H1 (cell line): ENCODE data around the gene PTGIS. TPM values are rescaled to one million over a fixed set of nuclear protein-coding genes. Genes with fewer than 3 reads are reported as not detected.
A peak's percentile ranks its signal among the peaks of the same experiment; 100 is the strongest.

Experiments
- CTCF ChIA-PET: fragments of 300-600 bp; sonication (Branson Sonifier 250); formaldehyde crosslinking; loops from one replicate; lab custom pipeline; 2021; ENCODE audit not compliant: partially characterized antibody; lab: Charles Lee
- POLR2A ChIA-PET: fragments of 300-600 bp; sonication (Branson Sonifier 250); formaldehyde crosslinking; loops from one replicate; lab custom pipeline; 2021; ENCODE audit warnings: inconsistent platforms; ENCODE audit not compliant: partially characterized antibody; lab: Charles Lee
- DNase-seq, 2 experiments: peaks; one replicate each; pipeline versions ENCODE4 v3.0.0 to v3.0.0-alpha.2; 2010 to 2022; ENCODE audit warnings: low spot score in 2 of 2, low read depth in 1 of 2, mixed read lengths in 1 of 2
- FAIRE-seq: peaks from 2 replicates; lab custom pipeline; 2011; peaks lifted over from hg19 to GRCh38; lab: Jason Lieb, UNC
- H2AFZ ChIP-seq: 2 replicates; pipeline ENCODE4 v1.8.1; 2012; ENCODE audit warnings: low read length, inconsistent platforms
- H2AK5ac ChIP-seq: 2 replicates; pipeline ENCODE4 v1.6.1; 2013; ENCODE audit warnings: low read depth, low read length
- H2BK120ac ChIP-seq: replicated peaks from 2 replicates; pipeline ENCODE3; 2013; ENCODE audit warnings: low read depth, low read length, inconsistent platforms
- H2BK12ac ChIP-seq: 2 replicates; pipeline ENCODE4 v1.6.1; 2013; ENCODE audit warnings: low read depth, low read length
- H2BK15ac ChIP-seq: 2 replicates; pipeline ENCODE4 v1.6.1; 2013; ENCODE audit warnings: low read length
- H2BK20ac ChIP-seq: 2 replicates; pipeline ENCODE4 v1.6.1; 2013; ENCODE audit warnings: low read length
- H2BK5ac ChIP-seq: 2 replicates; pipeline ENCODE4 v1.6.1; 2013; ENCODE audit warnings: low read depth, low read length
- H3K14ac ChIP-seq: 2 replicates; pipeline ENCODE4 v1.6.1; 2013; ENCODE audit warnings: inconsistent platforms; ENCODE audit not compliant: insufficient read length
- H3K18ac ChIP-seq: 2 replicates; pipeline ENCODE4 v1.6.1; 2013; ENCODE audit warnings: low read length; ENCODE audit errors: extremely low read depth
- H3K23ac ChIP-seq: 2 replicates; pipeline ENCODE4 v1.6.1; 2013; ENCODE audit warnings: inconsistent platforms; ENCODE audit not compliant: insufficient read length
- H3K23me2 ChIP-seq: 2 replicates; pipeline ENCODE4 v1.6.1; 2013; ENCODE audit warnings: low read depth, low read length
- H3K27ac ChIP-seq: 2 replicates; pipeline ENCODE4 v1.6.1; 2011; ENCODE audit warnings: low read depth, low read length, inconsistent platforms
- H3K27me3 ChIP-seq, 4 experiments: replicated peaks in 1 of 4; 1 replicate in 1 of 4; 2 replicates in 3 of 4; pipeline versions ENCODE4 v1.6.1 to v1.8.1; 2011 to 2013; ENCODE audit warnings: low read length in 3 of 4, mild to moderate bottlenecking in 3 of 4, inconsistent platforms in 2 of 4, mixed read lengths in 2 of 4, moderate library complexity in 1 of 4; ENCODE audit not compliant: control insufficient read depth in 3 of 4, insufficient read depth in 3 of 4; ENCODE audit errors: extremely low read depth in 1 of 4
- H3K36me3 ChIP-seq, 4 experiments: 2 replicates each; pipeline versions ENCODE4 v1.6.1 to v1.8.1; 2011 to 2013; ENCODE audit warnings: mild to moderate bottlenecking in 4 of 4, low read length in 3 of 4, moderate library complexity in 2 of 4, control low read depth in 1 of 4, inconsistent platforms in 1 of 4; ENCODE audit not compliant: insufficient read depth in 4 of 4, control insufficient read depth in 2 of 4
- H3K4ac ChIP-seq: replicated peaks from 2 replicates; pipeline ENCODE3; 2013; ENCODE audit warnings: low read length, low read depth, mixed read lengths, inconsistent platforms; ENCODE audit not compliant: insufficient read length
- H3K4me1 ChIP-seq, 4 experiments: replicated peaks in 1 of 4; 1 replicate in 1 of 4; 2 replicates in 3 of 4; pipeline versions ENCODE4 v1.6.1 to v1.8.1; 2011 to 2013; ENCODE audit warnings: low read length in 3 of 4, inconsistent platforms in 2 of 4, mixed read lengths in 1 of 4; ENCODE audit not compliant: insufficient read depth in 4 of 4, control insufficient read depth in 3 of 4
- H3K4me2 ChIP-seq, 2 experiments: 2 replicates each; pipeline versions ENCODE4 v1.6.1 to v1.8.1; 2011 to 2013; ENCODE audit warnings: low read depth in 2 of 2, low read length in 2 of 2, control low read depth in 1 of 2, inconsistent platforms in 1 of 2, mild to moderate bottlenecking in 1 of 2; ENCODE audit not compliant: insufficient read depth in 1 of 2
- H3K4me3 ChIP-seq, 4 experiments: fragments of 200-600, 300-600 bp in 1 of 4; sonication (generic), shearing (Covaris generic), sonication (Bioruptor Twin) in 1 of 4; 2 replicates each; pipeline versions ENCODE4 v1.5.1 to v1.8.1; 2011 to 2016; ENCODE audit warnings: low read length in 4 of 4, low read depth in 3 of 4, control low read depth in 2 of 4, inconsistent platforms in 2 of 4, mild to moderate bottlenecking in 2 of 4, mixed read lengths in 1 of 4, moderate library complexity in 1 of 4; ENCODE audit not compliant: insufficient read depth in 2 of 4; ENCODE audit errors: extremely low read depth in 1 of 4
- H3K56ac ChIP-seq: replicated peaks from 2 replicates; pipeline ENCODE3; 2013; ENCODE audit warnings: low read depth, mild to moderate bottlenecking, mixed read lengths, low read length, inconsistent platforms; ENCODE audit not compliant: insufficient read length
- H3K79me1 ChIP-seq: 2 replicates; pipeline ENCODE4 v1.6.1; 2013; ENCODE audit warnings: low read depth, low read length, control low read depth
- H3K79me2 ChIP-seq, 2 experiments: 2 replicates each; pipeline versions ENCODE4 v1.6.1 to v1.8.1; 2012 to 2013; ENCODE audit warnings: low read length in 2 of 2, mild to moderate bottlenecking in 2 of 2, inconsistent platforms in 1 of 2; ENCODE audit not compliant: insufficient read depth in 2 of 2, control insufficient read depth in 1 of 2
- H3K9ac ChIP-seq, 4 experiments: replicated peaks in 1 of 4; 1 replicate in 1 of 4; 2 replicates in 3 of 4; pipeline versions ENCODE4 v1.6.1 to v1.8.1; 2011 to 2013; ENCODE audit warnings: low read depth in 3 of 4, low read length in 3 of 4, control low read depth in 2 of 4, mild to moderate bottlenecking in 2 of 4, moderate library complexity in 2 of 4, inconsistent platforms in 1 of 4; ENCODE audit errors: extremely low read depth in 1 of 4
- H3K9me3 ChIP-seq, 2 experiments: 2 replicates each; pipeline versions ENCODE4 v1.6.1 to v1.8.1; 2012 to 2013; ENCODE audit warnings: mild to moderate bottlenecking in 2 of 2, moderate library complexity in 2 of 2, control low read depth in 1 of 2, inconsistent platforms in 1 of 2, low read depth in 1 of 2, low read length in 1 of 2, mixed read lengths in 1 of 2; ENCODE audit not compliant: insufficient read depth in 2 of 2
- H4K20me1 ChIP-seq, 2 experiments: replicated peaks in 1 of 2; 2 replicates each; pipeline versions ENCODE3 to v1.8.1; 2011 to 2013; ENCODE audit warnings: inconsistent platforms in 2 of 2, low read length in 2 of 2, mild to moderate bottlenecking in 1 of 2; ENCODE audit not compliant: insufficient read depth in 2 of 2, control insufficient read depth in 1 of 2
- H4K5ac ChIP-seq: 2 replicates; pipeline ENCODE4 v1.6.1; 2013; ENCODE audit warnings: low read length, low read depth, mixed read lengths, inconsistent platforms; ENCODE audit not compliant: insufficient read length
- H4K8ac ChIP-seq: 2 replicates; pipeline ENCODE4 v1.8.0; 2013; ENCODE audit warnings: mild to moderate bottlenecking, moderate library complexity, low read length, inconsistent platforms; ENCODE audit not compliant: insufficient read depth; ENCODE audit errors: extremely low read depth
- H4K91ac ChIP-seq: replicated peaks from 2 replicates; pipeline ENCODE3; 2013; ENCODE audit warnings: low read length, mixed read lengths, inconsistent platforms; ENCODE audit not compliant: insufficient read length
- CREB1 ChIP-seq: IDR thresholded peaks from 2 replicates; pipeline ENCODE4 v1.6.1; 2012; ENCODE audit warnings: inconsistent platforms
- CTBP2 ChIP-seq: IDR thresholded peaks from 2 replicates; pipeline ENCODE4 v1.7.0; 2011; ENCODE audit warnings: borderline replicate concordance, mild to moderate bottlenecking, moderate library complexity, mixed read lengths, low read length; ENCODE audit not compliant: insufficient read depth, insufficient read length
- GABPA ChIP-seq: IDR thresholded peaks from 2 replicates; pipeline ENCODE4 v1.6.1; 2011; ENCODE audit warnings: mild to moderate bottlenecking, low read length, moderate library complexity, borderline replicate concordance; ENCODE audit not compliant: insufficient read depth
- GTF2F1 ChIP-seq: IDR thresholded peaks from 2 replicates; pipeline ENCODE4 v1.6.1; 2012; ENCODE audit warnings: low read depth, low read length, improper control_type of control experiment, borderline replicate concordance
- JUND ChIP-seq: IDR thresholded peaks from 2 replicates; pipeline ENCODE4 v1.6.1; 2011; ENCODE audit warnings: mild to moderate bottlenecking, improper control_type of control experiment, low read length
- POLR2AphosphoS5 ChIP-seq: IDR thresholded peaks from 2 replicates; pipeline ENCODE4 v1.6.1; 2011; ENCODE audit warnings: low read depth, low read length
- RBBP5 ChIP-seq: IDR thresholded peaks from 2 replicates; pipeline ENCODE4 v1.7.1; 2012; ENCODE audit warnings: low read depth, mild to moderate bottlenecking, inconsistent platforms, low read length, moderate library complexity, borderline replicate concordance
- SRF ChIP-seq: IDR thresholded peaks from 2 replicates; pipeline ENCODE4 v1.6.1; 2011; ENCODE audit warnings: mild to moderate bottlenecking, low read depth, low read length, moderate library complexity
- WGBS, 2 experiments: shearing (Covaris generic) in 1 of 2; methylation state at CpG; one replicate each; pipeline versions ENCODE4 v1.1.6 to v1.1.7; 2013 to 2015; ENCODE audit warnings: low lambda C conversion rate in 2 of 2, mixed read lengths in 2 of 2, inconsistent platforms in 1 of 2, low coverage in 1 of 2, missing lambda C conversion rate in 1 of 2; ENCODE audit not compliant: insufficient replicate concordance in 2 of 2, insufficient coverage in 1 of 2, insufficient read length in 1 of 2; ENCODE audit errors: extremely low coverage in 1 of 2, missing lambda C conversion rate in 1 of 2; 5-methylcytosine and 5-hydroxymethylcytosine counted together
- polyA plus RNA-seq, 7 experiments: library from polyadenylated mRNA; depleted of rRNA in 3 of 7; stranded (reverse) in 5 of 7; unstranded in 2 of 7; fragments of >200 nt in 5 of 7; fragments of 200-250 nt in 2 of 7; gene quantifications; 1 replicate in 5 of 7; 2 replicates in 1 of 7; 4 replicates in 1 of 7; pipeline versions ENCODE4 v1.2.1 to v1.2.3, GENCODE V29; 2011 to 2013; ENCODE audit warnings: missing spikeins in 2 of 7, mixed read lengths in 2 of 7
- total RNA-seq: library from RNA; stranded (reverse); fragmentation: NEBNext Ultra II Directional; extraction: Animal tissue kit (Norgen Biotek cat#: 25700); gene quantifications from 2 replicates; pipeline ENCODE4 v1.2.1, GENCODE V29; 2021
- TF ChIP-seq, protein P1 (sequence below): IDR thresholded peaks from 2 replicates; pipeline ENCODE4 v1.6.1; 2011; ENCODE audit warnings: low read depth, mild to moderate bottlenecking, low read length; ENCODE audit not compliant: insufficient read depth

PTGIS gene
- total and polyA plus RNA-seq, 2 of the 8 experiments (the other 6 are each of a cell fraction or from before 2014, with no cell fraction given), result 29.9 to 35.5 TPM

DNA sequence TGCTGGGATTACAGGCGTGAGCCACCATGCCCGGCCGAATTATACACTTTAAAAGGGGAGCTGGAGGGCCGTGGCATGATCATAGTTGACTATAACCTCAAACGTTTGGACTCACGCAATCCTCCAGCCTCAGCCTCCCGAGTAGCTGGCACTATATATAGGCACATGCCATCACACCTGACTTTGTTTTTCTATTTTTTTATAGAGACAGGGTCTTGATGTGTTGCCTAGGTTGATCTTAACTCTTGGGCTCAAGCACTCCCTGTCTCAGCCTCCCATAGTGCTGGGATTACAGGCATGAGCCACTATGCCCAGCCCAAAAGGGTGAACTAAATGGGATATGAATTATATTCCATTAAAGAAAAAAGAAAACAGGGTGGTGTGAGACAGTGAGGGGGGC, 7.8 kb downstream of the PTGIS start:
- H3K23ac ChIP-seq, result no peak overlapping the region
- no peak for TF ChIP-seq JUND
- no peak for TF ChIP-seq CREB1
- no peak for TF ChIP-seq GTF2F1
- TF ChIP-seq CTBP2, result no peak
- TF ChIP-seq SRF, result no peak
- no peak for TF ChIP-seq POLR2AphosphoS5
- TF ChIP-seq GABPA, result no peak
- no peak for TF ChIP-seq RBBP5
- TF ChIP-seq, protein P1, sequence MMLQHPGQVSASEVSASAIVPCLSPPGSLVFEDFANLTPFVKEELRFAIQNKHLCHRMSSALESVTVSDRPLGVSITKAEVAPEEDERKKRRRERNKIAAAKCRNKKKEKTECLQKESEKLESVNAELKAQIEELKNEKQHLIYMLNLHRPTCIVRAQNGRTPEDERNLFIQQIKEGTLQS, result no peak
- 0 out of 2 replicates have a peak, but pooled peaks cover 3% of the 10 kb centered on the region for H3K79me1 ChIP-seq
- no peak overlapping the region for H3K56ac ChIP-seq
- no peak overlapping the region for H3K18ac ChIP-seq
- H3K23me2 ChIP-seq, result no peaks in the 10 kb centered on the region
- H3K9me3 ChIP-seq, result peaks cover 3 to 8% of the 10 kb centered on the region in 2 experiments; a peak in 3 of 4 replicates
- no peak overlapping the region for H2AK5ac ChIP-seq
- H3K9ac ChIP-seq, result no peak overlapping the region
- 0 out of 2 replicates have a peak overlapping the region, but pooled peaks have one; percentile 55 for H2BK5ac ChIP-seq
- no peak overlapping the region for H4K8ac ChIP-seq
- no peak overlapping the region for H3K4me2 ChIP-seq
- H2BK120ac ChIP-seq, result no peak overlapping the region
- no peak overlapping the region for H2AFZ ChIP-seq
- no peak overlapping the region for H3K4ac ChIP-seq
- no peaks in the 10 kb centered on the region for H4K20me1 ChIP-seq
- no peak overlapping the region for H4K5ac ChIP-seq
- H3K79me2 ChIP-seq, result peaks cover 0 to 20% of the 10 kb centered on the region in 2 experiments; a peak in 1 of 4 replicates
- no peak overlapping the region for H3K27ac ChIP-seq
- FAIRE-seq (no peak), DNase-seq (no peak)
- no peak overlapping the region for H2BK12ac ChIP-seq
- no peak overlapping the region for H4K91ac ChIP-seq
- H3K36me3 ChIP-seq, result peaks cover 0 to 16% (median 0%) of the 10 kb centered on the region in 4 experiments; a peak in 2 of 8 replicates
- no peaks in the 10 kb centered on the region for H3K27me3 ChIP-seq
- H3K4me1 ChIP-seq, result peaks cover 9 to 20% (median 14%) of the 10 kb centered on the region in 4 experiments; a peak in 6 of 7 replicates
- no peak overlapping the region for H3K14ac ChIP-seq
- H2BK15ac ChIP-seq, result no peak overlapping the region
- no peak overlapping the region for H2BK20ac ChIP-seq
- 96% methylated on average over 7 of the region's 7 CpGs; no CpG with 5 or more reads in 1 of the 2 experiments for WGBS, 2 experiments
- POLR2A ChIA-PET, result interaction anchor here (1.3 kb wide), 1 partner anchor 47 kb away, joined by 3 read pairs; no protein-coding TSS in a partner anchor
- H3K4me3 ChIP-seq, result no peak overlapping the region
- CTCF ChIA-PET, result interaction anchor here (1.5 to 1.6 kb wide), 2 partner anchors 18 to 20 kb away, joined by 4 read pairs; no protein-coding TSS in a partner anchor
